Measurements from ENCODE around the gene ELK1. TPM values are rescaled to one million over a fixed set of nuclear protein-coding genes. Genes with fewer than 3 reads are reported as not detected.

The ELK1 gene
- total RNA-seq, 1 experiment from 2014 or later: 49.7 TPM

- Histone ChIP-seq H3K4me3 (ENCODE audit: low read depth, low read length, poor library complexity, severe bottlenecking) (no peak overlapping the region), H3K36me3 (ENCODE audit: insufficient read depth, low read length, poor library complexity, severe bottlenecking) (no peaks in the 10 kb centered on the region), H3K9me3 (ENCODE audit: low read depth, low read length, poor library complexity, severe bottlenecking) (no peaks in the 10 kb centered on the region), H3K4me1 (ENCODE audit: insufficient read depth, low read length, poor library complexity, severe bottlenecking) (no peaks in the 10 kb centered on the region), H3K27ac (ENCODE audit: low read depth, low read length, poor library complexity, severe bottlenecking) (no peak overlapping the region), H3K27me3 (replicated peaks; ENCODE audit: insufficient read depth, low read depth, low read length, poor library complexity) (no peaks in the 10 kb centered on the region)
- no peak for DNase-seq (ENCODE audit: low spot score)
- TF ChIP-seq CTCF (conservative IDR thresholded peaks at IDR 0.05; ENCODE audit: low read depth, low read length) (no peak), EZH2 (IDR thresholded peaks at IDR 0.05; ENCODE audit: borderline replicate concordance, low read depth, low read length, poor library complexity, severe bottlenecking) (no peak)
- ChIA-PET CTCF (no interaction called here), POLR2A (ENCODE audit: low non-redundant PET) (no interaction called here)
- no TSS peak for BruUV-seq (replicated peaks)
- intact Hi-C loops (cut with micrococcal nuclease; ENCODE audit: unreplicated experiment): no loop called here
Observed at GRCh38 chrX:47646636-47647035, 3.7 kb downstream of the ELK1 start.

- Histone ChIP-seq H3K27me3 (replicated peaks; ENCODE audit: insufficient read depth, low read depth, low read length, poor library complexity) (no peaks in the 10 kb centered on the region), H3K27ac (ENCODE audit: low read depth, low read length, poor library complexity, severe bottlenecking) (no peak overlapping the region), H3K4me1 (ENCODE audit: insufficient read depth, low read length, poor library complexity, severe bottlenecking) (no peaks in the 10 kb centered on the region), H3K9me3 (ENCODE audit: low read depth, low read length, poor library complexity, severe bottlenecking) (no peaks in the 10 kb centered on the region), H3K36me3 (ENCODE audit: insufficient read depth, low read length, poor library complexity, severe bottlenecking) (peaks cover 8% of the 10 kb centered on the region), H3K4me3 (ENCODE audit: low read depth, low read length, poor library complexity, severe bottlenecking) (no peak overlapping the region)
- DNase-seq (ENCODE audit: low spot score): no peak
- POLR2A ChIA-PET (ENCODE audit: low non-redundant PET): no interaction called here
- CTCF ChIA-PET: interaction anchor here (1.0 kb wide), 1 partner anchor 104 kb away, joined by 3 read pairs; no protein-coding TSS in a partner anchor
- TF ChIP-seq CTCF (conservative IDR thresholded peaks at IDR 0.05; ENCODE audit: low read depth, low read length) (no peak), EZH2 (IDR thresholded peaks at IDR 0.05; ENCODE audit: borderline replicate concordance, low read depth, low read length, poor library complexity, severe bottlenecking) (no peak)
- intact Hi-C loops (cut with micrococcal nuclease; ENCODE audit: unreplicated experiment): no loop called here
- no TSS peak for BruUV-seq (replicated peaks)
Observed at GRCh38 chrX:47645530-47645929, 4.8 kb downstream of the ELK1 start.

GRCh38 chrX:47644557-47645091 lies 5.7 kb downstream of the ELK1 start:
- intact Hi-C loops (cut with micrococcal nuclease; ENCODE audit: unreplicated experiment): loop anchor here (1.0 to 5.0 kb wide), 4 partner anchors 82 to 451 kb away; partner anchors contain the start of genes ARAF and UBA1
- no peak overlapping the region for H3K4me3 ChIP-seq (ENCODE audit: low read depth, low read length, poor library complexity, severe bottlenecking)
- H3K27me3 ChIP-seq (replicated peaks; ENCODE audit: insufficient read depth, low read depth, low read length, poor library complexity): no peaks in the 10 kb centered on the region
- H3K36me3 ChIP-seq (ENCODE audit: insufficient read depth, low read length, poor library complexity, severe bottlenecking): peaks cover 17% of the 10 kb centered on the region
- H3K27ac ChIP-seq (ENCODE audit: low read depth, low read length, poor library complexity, severe bottlenecking): no peak overlapping the region
- ChIA-PET CTCF (interaction anchor here (0.6 to 1.6 kb wide), 5 partner anchors 36 to 147 kb away, joined by 3 to 5 read pairs (median 4); partner anchors contain the start of gene TIMP1), POLR2A (ENCODE audit: low non-redundant PET) (interaction anchor here (0.5 kb wide), 1 partner anchor 332 kb away, joined by 5 read pairs; no protein-coding TSS in a partner anchor)
- peak; percentile 71 for DNase-seq (ENCODE audit: low spot score)
- TF ChIP-seq CTCF (conservative IDR thresholded peaks at IDR 0.05; ENCODE audit: low read depth, low read length) (peak; percentile 58), EZH2 (IDR thresholded peaks at IDR 0.05; ENCODE audit: borderline replicate concordance, low read depth, low read length, poor library complexity, severe bottlenecking) (no peak)
- H3K4me1 ChIP-seq (ENCODE audit: insufficient read depth, low read length, poor library complexity, severe bottlenecking): no peaks in the 10 kb centered on the region
- BruUV-seq (replicated peaks): no TSS peak
- H3K9me3 ChIP-seq (ENCODE audit: low read depth, low read length, poor library complexity, severe bottlenecking): no peaks in the 10 kb centered on the region

Measured in A673 (cell line).